GM23248 (cell line): Measurements from ENCODE around the gene GABRP.

ENCODE experiments used
- EZH2 ChIP-seq: fragments of 200-600 bp; sonication (generic); IDR thresholded peaks from 2 replicates; pipeline ENCODE4 v1.6.1; 2018; ENCODE audit warnings: antibody characterized with exemption, mild to moderate bottlenecking; ENCODE audit not compliant: insufficient read depth, poor library complexity, severe bottlenecking
- EZH2phosphoT487 ChIP-seq: fragments of 200-600 bp; sonication (generic); IDR thresholded peaks from 2 replicates; pipeline ENCODE4 v1.6.1; 2018; ENCODE audit warnings: antibody characterized with exemption, moderate library complexity, mild to moderate bottlenecking, low read depth; ENCODE audit not compliant: insufficient read depth

- TF ChIP-seq EZH2 (no peak), EZH2phosphoT487 (no peak)
Observed at GRCh38 chr5:170748951-170749471, 34.5 kb upstream of the GABRP start.
